HG03571 (cell line): ENCODE measurements around the gene AACS.
"Not testable (repeated sequence)": the region's sequence is repeated elsewhere in the genome, so short reads cannot be mapped to it uniquely, and the experiment has no call there.

Experiments
- ATAC-seq: cut with Tn5 transposase; IDR thresholded peaks from one replicate; pipeline ENCODE4 v1.9.1; 2021; ENCODE audit not compliant: unreplicated experiment

Gene AACS

GRCh38 chr12:125056306-125056705, 8.9 kb upstream of the AACS start:
- ATAC-seq = no peak

- ATAC-seq = no peak
Measured at GRCh38 chr12:125057708-125058107, 7.5 kb upstream of the AACS start.

GRCh38 chr12:125061229-125061628, 4.0 kb upstream of the AACS start:
- ATAC-seq = no peak

GRCh38 chr12:125063522-125063921, 1.7 kb upstream of the AACS start:
- not testable (repeated sequence) for ATAC-seq

GRCh38 chr12:125064492-125064891, 743 bp upstream of the AACS start:
- no peak for ATAC-seq

- no peak for ATAC-seq
Measured at GRCh38 chr12:125065919-125066570, 810 bp downstream of the AACS start.

GRCh38 chr12:125068391-125068790, 3.2 kb downstream of the AACS start:
- no peak for ATAC-seq

- ATAC-seq = no peak
Measured at GRCh38 chr12:125069616-125070015, 4.4 kb downstream of the AACS start.

GRCh38 chr12:125070112-125070511, 4.9 kb downstream of the AACS start:
- ATAC-seq = no peak

GRCh38 chr12:125070661-125071390, 5.6 kb downstream of the AACS start:
- no peak for ATAC-seq

- ATAC-seq = no peak
Measured at GRCh38 chr12:125071456-125071855, 6.2 kb downstream of the AACS start.

- no peak for ATAC-seq
Measured at GRCh38 chr12:125072496-125072895, 7.3 kb downstream of the AACS start.

- not testable (repeated sequence) for ATAC-seq
Measured at GRCh38 chr12:125074294-125074693, 9.1 kb downstream of the AACS start.

GRCh38 chr12:125076103-125076502, 10.9 kb downstream of the AACS start:
- ATAC-seq = no peak

GRCh38 chr12:125079084-125079483, 13.8 kb downstream of the AACS start:
- ATAC-seq = no peak

GRCh38 chr12:125079648-125080645, 14.7 kb downstream of the AACS start:
- no peak for ATAC-seq

GRCh38 chr12:125081427-125081826, 16.2 kb downstream of the AACS start:
- no peak for ATAC-seq

GRCh38 chr12:125083072-125083471, 17.8 kb downstream of the AACS start:
- no peak for ATAC-seq

- not testable (repeated sequence) for ATAC-seq
Measured at GRCh38 chr12:125088199-125088598, 23.0 kb downstream of the AACS start.

GRCh38 chr12:125089083-125089482, 23.8 kb downstream of the AACS start:
- ATAC-seq = no peak

- ATAC-seq = no peak
Measured at GRCh38 chr12:125089626-125090025, 24.4 kb downstream of the AACS start.
